ENCODE measurements around the gene WHAMM.

DNA sequence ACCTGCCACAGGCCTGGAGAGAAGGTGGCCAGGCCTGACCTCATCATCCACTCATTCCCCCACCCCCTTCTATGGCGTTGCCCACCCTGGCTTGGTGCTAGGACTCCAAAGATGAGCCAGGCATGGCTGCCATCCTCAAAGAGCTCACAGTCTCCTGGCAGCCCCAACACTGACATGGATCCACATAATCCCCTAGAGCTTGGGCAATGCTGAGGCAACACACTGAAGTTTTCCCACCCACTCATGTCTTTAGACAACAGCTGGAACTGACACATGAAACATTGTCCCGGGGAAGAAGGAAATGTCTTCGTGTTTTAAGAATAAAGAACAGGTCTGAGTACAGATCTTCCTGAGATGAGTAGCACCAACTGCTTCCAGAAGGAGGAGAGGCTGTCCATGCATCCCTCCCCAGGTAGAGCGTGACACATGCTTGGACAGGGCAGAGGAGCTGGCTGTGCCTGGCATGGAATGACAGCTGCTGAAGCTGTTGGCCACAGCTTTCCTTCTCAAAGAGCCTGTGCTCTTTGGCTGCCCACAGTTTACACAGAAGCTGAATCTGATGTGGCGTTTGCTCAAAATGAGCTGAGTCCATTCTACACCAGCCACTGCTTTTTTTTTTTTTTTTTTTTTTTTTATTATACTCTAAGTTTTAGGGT lies 73.0 kb downstream of the WHAMM start:
- TF ChIP-seq POLR2A (IDR thresholded peaks at IDR 0.05) = no peak
- no peak for TF ChIP-seq CTCF (IDR thresholded peaks at IDR 0.05)
